GM21619 (cell line): ENCODE results near the gene SFXN5.
"Not testable (repeated sequence)": the region's sequence is repeated elsewhere in the genome, so short reads cannot be mapped to it uniquely, and the experiment has no call there.

Source experiments
- ATAC-seq: cut with Tn5 transposase; IDR thresholded peaks from one replicate; pipeline ENCODE4 v1.9.1; 2021; ENCODE audit not compliant: unreplicated experiment

The SFXN5 gene

DNA sequence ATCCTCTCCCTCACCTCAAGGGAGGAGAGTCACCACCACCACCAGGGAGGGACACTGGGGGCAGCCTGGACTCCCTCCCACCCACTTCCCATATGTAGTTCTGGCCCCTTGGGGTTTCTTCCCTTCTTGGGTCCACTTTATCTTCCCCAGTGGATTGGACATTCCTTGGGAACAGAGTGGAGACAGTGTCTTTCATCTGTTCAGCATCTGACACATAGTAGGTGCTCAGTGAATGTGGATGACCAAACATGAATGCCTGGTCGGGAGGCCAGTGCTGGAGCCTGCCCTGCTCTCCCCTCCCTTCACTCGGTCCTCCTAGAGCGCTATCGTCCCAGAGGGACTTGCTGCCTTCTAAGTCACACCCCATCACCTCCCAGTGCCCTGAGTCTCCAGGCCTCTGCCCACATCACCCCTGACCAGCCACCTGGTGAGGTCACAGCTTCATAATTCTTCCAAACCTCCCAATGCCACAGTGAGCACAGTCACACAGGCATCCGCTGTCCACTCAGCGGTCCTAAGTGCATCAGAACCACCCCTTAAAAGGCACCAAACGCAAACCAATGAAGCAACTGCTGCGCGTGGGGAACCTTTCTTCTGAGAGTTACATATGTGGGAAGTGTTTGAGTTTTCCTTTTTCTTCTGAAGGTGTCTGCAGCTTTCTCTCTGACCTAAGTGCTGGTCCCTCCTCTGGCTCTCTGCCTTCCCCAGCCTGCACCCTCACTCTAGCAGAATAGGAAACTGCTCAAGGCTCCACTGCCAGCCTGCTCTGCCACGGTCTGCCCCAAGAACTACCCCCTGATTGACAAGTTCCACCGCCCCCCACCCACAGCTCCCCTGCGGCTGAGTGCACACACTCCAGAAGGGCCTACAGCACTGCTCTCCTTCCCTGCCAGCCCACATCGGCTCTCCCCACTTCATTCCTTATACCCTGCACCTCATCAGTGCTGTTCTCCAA lies 7.2 kb upstream of the SFXN5 start:
- no peak for ATAC-seq

DNA sequence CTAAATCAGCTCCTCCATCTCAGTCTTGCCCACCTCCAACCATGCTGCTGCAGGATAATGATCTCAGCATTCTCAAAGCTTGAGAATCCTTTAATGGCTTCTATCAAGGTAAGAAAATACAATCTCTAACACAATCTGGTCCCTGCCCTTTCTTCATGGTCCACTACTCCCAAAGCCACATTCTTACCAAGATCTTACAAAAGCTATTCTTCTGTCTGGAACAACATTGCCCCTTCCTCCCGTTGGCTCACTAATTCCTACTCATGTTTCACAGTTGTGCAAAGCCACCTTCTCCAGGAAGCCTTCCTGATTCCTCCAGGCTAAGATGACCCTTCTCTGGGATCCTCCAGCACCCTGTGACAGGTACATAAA lies 5.9 kb upstream of the SFXN5 start:
- ATAC-seq, result no peak

DNA sequence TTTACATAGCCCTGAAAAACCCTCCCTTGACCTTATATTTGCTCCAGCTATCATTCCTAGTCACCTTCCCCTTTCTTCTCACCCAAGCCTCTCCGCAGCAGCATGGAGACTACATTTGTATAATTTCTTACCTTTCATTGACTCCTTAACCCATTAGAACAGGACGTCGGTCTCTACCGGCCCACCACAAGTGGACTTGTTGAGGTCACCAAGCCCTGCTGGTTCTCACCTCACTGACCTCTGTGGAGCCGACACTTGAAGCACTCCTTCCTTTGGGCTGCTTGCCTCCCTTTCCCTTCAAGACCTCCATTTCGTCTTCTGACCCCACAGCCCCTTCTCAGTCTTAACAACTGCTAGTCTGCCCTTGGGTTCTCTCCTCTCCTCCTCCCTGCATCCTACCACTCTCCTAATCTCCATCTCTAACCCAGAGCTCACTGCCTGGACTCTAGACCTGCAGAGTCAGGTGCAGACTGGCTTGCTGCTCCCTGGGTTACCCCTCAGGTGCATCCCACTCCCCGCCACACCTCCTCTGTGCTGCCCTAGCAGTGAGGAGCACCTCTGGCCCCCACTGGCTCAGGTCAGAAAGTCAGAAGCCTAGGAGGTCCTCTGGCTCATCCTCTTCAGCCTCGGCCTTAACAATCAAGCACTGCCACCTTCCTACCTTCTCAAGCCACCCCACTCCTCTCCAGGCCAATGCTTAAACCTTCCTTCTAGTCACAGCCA lies 5.3 kb upstream of the SFXN5 start:
- no peak for ATAC-seq

DNA sequence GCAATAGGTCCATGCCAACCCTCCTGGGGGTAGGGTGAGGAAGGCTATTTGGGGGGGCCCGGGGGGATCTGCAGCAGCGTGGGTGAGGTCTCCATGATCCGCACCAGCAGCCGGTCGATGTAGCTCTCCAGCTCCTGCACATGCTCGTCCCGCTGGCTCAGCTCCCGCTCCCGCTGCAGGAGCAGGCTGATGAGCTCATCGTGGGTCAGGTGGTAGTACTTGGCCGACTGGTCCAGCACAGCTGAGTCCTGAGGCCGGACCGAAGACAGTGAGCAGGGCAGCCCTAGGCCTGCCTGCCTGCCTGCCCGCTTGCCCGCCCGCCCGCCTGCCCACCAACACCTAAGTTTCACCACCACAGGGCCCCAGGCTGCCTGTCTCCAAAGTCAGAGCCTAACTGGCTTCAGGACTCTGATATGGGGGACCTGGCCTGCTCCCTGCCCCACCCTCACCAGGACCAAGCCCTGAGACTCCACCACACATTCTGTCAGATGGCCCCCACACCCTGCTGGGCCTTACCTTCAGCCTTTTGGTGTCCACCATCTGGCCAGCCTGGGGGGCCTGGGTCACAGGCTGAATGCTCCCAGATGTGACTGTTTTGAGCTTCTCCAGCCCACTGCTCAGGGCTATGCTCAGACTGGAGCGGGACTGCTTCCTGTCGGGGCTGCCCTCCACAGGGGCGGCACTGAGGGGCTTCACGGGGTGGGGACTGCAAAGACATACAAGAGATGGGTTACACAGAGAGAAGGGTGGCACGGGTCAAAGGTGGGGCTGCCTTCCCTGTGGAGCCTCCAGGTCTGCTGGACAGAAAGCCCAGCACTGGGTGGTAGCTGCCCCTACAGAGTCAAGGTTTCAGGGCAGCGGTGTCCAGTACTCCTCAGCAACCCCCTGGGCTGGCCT lies 4.2 kb upstream of the SFXN5 start:
- ATAC-seq, result no peak

DNA sequence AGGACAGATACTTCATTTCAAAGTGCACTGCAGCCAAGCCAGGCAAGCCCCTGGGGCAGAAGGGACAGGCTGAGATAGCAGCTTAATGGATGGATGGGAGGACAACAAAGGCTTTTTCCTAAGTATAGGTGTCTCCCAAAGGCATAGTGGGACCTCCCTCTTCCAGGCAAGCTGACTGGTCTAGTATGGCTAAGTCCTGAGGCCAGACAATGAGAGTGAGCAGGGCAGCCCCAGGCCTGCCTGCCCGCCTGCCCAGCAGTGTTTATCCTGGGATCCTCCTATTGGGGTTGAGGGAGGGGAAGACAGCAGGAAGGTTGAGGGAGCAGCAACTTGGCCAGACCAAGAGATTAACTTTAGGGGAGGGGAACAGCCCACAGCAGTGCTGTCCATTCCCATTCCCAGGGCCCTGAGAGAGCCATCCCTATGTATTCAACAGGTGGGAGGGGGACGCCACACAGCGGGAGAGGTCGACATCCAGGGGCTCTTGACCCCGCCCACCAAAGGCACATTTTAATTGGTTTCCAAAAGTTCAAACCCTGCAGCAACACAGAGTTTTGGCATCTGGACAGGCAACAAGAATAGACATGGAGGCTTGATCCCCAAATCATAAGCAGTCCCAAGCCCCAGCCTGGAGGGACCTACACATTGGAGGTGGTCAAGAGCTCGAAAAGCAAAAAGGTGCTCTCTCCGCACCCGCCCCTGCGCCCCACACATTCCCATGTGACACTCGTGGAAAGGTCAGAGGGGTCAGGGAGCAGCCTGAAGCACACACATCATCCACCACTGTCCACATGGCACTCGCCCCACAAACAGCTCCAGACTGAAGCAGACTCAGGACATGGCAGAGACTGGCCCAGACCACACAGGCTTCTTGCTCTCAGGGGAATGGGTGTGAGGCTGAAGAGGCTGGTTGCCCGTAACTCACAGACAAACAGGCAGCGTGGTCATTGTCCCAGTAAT lies 2.9 kb upstream of the SFXN5 start:
- no peak for ATAC-seq

DNA sequence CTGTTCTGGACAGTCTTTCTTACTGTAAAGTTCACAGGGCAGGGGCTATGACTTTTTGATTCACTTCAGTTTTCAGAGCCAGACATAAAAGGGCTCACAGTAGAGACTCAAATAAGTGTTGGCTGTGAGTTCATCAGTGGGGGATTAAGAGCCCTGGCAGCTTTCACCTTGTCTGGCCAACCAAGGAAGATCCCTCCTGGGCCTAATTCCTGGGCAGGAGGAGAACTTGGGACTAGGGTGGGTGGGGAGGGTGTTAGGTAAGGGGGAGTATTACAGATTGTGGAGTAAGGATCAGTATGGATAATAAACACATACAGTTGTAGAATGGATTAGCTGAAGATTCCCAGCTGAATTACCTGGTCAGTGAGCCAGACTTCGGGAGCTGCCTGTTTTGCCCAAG lies 904 bp upstream of the SFXN5 start:
- no peak for ATAC-seq

DNA sequence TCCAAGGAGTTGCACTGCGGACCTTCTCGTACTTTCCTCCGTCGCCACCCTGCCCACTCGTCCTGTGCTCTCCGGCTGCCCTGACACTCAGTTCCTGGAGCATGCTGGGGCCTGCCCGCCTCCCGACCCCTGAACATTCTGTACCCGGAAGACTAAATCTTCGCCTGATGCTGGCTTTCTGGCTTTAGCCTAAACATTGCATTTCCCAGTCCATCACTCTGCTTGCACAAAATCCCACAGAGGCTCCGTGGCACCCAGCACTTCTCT lies 550 bp upstream of the SFXN5 start:
- ATAC-seq, result peak; percentile 0

DNA sequence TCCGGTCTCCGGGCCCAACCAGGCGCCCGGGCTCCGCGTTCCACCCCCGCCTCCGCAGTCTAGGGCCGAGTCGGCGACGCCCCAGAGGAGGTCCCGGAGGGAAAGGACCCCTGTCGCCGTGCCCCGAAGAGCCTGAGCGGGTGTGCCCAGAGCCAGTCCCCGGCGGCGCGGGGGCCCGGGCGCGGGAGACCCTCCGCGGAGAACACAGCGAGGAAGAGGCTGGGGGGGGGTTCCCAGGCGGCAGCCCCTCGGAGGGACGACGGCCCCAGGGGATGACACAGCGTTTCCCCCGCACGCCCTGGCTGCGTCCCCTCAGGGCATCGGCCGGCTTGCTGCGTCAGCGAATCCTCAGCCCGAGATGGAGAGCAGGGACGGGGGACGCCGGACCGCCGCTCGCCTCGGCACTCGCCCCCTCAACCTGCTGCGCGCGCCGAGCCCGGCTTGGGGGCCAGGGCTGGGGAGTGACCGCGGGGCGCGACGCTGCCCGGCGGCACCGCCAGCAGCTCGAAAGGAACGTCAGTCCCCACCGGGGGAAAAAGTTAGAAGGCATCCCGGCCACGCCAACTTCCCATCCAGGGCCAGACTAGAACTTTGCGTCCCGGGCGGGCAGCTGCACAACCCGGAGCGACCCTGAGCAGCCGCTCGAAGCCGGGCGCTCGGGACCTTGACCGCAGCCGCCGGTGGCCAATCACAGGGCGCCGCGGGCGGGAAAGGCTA lies 711 bp downstream of the SFXN5 start:
- peak; percentile 14 for ATAC-seq

DNA sequence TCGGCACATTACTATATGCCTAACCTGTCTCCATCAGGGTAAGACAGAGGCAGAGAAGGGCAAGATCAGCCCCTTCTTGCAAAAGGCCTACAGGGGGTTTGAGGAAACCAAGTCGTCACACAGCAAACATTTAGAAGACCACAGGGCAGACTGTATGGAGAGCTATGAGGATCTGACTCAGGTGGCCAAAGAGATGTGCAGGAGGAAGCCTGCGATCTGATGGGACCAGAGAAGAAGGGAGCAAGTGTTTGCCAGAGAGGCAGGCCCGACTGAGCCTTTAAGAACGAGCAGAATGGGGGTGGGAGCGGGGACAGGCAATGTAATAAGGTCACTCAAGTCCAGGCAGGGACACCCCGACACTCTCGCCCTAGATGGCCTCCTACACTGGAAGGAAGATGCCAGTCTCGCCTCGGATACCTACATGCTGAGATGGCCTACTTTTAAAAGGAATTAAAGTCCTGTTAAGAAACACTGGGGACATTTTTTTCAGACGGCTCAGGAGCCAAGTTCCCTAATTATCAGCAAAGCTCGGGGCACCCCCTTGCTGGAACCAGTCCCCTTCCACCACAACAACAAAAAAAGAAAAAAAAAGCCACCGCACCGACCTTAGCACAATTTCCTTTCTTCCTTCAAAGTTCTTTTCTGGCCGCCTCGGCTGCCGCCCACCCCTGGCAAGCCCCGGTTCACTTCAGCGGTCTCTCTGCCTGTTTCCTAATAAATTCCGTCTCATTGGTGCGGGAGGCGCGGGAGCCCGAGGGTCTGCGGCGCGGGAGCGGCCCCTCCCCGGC lies 1.5 kb downstream of the SFXN5 start:
- no peak for ATAC-seq

DNA sequence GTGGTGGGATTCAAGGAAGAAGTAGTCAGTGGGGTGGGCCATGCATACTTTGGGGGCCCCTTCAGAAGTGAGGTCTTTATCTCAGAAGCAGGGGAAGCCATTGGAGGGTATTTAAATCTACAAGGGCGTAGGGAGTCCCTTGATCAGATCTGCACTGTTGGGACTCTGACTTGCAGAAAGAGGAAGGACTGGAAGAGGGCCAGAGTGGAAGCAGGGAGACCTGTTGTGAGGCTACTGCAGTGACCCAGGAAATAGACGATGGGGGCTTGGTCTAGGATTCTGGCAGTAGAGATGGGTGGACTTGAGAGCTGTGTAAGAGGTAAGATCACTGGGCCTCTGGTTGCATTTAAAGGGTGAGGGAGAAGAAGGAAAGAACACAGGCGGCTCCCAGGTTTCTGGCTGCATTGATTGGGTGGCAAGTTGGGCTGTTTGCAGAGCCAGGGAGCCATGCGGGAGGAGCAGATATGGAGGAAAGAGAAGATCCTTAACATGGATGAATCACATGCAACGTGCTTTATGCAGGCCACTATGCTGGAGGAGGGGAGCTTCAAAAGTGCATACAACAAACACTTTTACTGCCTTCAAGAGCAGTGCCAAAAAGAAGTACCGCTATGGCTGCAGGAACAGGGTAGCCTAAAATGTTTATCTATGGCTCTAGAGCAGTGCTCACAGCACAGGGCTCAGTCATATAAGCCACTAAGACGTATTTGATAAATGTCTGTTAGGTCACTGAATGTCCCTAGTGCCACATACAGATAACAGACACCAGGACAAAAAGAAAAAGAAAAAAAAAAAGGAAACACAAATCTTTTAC lies 2.3 kb downstream of the SFXN5 start:
- ATAC-seq, result no peak

DNA sequence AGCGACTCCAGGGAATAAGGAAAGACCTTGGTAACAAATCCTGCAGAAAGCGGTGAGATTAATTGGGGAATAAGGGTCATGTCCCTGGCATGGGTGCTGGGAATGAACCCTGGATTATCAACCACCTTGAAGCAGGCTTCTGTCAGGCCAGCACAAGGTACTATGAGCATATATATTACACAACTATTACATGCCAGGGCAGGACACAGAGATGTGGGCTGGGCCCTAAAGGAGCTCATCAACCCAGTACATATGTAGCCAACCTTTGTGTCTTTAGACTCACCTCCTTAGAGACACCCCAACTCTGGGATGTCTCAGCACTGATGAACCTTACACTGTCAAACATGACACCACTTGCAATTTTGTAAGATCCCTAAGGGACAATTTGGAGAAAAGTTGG lies 3.4 kb downstream of the SFXN5 start:
- ATAC-seq, result no peak

DNA sequence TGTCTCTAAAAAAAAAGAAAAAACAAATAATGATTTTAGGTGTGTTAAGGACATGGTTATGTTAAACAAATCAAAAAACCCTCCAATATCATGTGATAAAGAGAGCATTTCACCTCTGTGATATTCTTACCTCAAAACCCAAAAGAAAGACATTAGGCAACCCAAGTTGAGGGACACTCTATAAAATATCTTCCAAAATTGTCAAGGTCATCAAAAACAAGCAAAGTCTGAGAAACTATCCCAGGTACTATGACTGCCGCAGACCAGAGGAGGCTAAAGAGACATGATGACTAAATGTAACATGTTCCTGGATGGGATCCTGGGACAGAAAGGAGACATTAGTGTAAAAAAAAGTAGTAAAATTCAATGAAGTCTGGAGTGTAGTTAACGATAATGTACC lies 4.5 kb downstream of the SFXN5 start:
- no peak for ATAC-seq

DNA sequence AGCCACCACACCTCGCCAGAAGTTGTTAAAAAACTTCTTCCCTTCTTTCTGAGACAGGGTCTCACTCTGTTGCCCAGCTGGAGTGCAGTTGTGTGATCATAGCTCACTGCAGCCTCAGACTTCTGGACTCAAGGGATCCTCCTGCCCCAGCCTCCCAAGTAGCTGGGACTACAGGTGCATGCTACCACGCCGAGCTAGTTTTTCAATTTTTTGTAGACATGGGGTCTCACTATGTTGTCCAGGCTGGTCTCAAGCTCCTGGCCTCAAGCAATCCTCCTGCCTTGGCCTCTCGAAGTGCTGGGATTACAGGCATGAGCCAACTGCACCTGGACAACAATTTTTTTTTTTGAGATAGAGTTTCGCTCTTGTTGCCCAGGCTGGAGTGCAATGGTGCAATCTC lies 6.4 kb downstream of the SFXN5 start:
- ATAC-seq, result not testable (repeated sequence)

DNA sequence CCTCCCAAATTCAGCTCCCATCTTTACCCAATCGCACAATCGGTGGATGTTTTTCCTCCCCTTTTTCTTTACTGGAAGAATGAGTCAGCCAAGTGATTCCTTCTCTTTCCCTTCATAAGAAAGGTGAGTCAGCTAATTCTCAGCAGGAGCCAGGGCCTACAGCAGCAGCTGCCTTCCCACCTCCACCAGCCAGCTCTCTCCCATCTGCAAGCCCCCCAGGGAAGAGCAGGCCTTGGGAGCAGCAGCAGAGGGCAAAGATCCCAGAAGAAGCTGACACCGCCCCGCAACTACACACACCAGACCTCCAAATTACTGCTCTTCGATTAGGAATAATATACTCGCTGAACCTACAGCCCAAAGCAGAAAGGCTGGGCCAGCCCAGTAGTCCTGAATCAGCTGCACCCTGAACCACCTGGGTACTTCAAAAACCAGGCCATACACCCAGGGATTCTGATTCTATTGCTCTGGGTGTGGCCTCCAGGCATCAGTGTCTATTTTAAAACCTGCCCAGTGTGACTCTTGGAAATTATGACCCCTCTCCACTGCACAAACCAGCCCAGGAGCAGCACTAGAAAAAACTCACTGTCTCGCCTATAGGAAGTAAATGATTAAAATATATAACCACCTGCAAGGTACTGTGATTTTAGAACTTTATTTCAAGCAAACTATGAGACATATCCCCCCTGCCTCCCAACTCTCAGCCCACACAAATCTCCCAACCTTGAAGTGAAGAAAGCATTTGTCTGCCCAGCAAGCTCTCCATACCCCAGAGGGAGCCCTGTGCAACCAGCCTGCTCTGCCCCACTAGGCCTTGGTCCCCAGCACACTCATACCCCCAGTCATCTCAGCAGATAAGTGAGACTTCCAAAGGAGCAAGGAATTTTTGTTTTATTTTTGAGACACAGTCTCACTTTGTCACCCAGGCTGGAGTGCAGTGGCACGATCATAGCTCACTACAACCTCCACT lies 7.3 kb downstream of the SFXN5 start:
- ATAC-seq, result no peak

DNA sequence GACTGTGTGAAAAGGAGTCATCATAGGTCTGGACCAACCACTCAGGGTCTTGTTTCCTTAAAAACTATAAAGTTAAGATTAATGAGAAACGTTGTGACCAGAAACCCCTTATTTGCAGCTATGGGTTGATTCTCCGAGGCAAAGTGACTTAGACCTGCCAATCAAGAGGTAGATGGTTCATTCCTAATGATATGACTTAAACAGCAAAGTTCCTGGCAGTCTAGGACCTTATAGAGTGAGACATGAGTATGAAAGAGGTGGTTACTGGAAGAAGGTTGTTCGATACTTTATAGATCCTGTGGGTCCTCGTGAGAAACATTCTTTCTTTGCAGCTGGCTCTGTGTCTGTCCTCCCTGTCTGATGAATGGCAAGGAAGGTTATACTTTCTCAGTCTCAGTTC lies 8.0 kb downstream of the SFXN5 start:
- ATAC-seq, result no peak

DNA sequence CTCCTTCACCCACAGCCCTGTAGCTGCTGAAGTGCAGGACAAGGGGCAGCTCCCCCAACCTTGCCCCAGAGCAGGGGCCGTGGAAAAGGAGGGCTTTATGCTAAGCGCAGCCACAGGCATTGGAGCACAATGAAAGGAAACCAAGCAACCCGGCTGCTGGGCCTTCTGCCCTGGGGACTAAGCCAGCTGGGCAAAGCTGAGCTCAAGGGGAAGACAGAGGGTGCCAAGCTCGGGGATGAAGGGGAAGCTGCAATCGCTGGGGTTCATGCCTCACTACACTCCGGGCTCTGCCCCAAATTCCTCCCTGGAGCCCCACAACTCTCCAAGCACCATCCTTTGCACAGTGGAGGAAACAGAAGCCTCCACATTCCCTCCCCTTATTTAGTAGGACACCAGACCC lies 12.4 kb downstream of the SFXN5 start:
- ATAC-seq, result no peak

DNA sequence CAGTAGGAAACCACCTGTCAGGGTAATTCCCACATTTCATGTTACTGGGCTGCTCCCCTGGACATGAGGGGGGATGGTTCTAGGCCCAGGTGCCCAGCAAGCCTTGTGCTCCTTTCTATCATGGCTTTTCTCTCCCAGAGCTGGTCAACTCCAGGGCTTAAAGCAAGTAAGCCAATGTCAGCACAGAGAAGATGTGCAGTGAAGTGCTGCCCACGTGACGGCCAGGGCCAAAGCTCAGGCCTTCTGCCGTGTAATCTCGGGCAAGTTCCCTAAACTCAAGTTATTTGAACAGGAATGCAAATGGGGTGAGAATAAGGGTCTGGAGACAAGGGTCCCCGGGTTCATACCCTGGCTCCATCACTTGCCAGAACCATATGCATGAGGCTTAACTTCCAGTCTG lies 16.5 kb downstream of the SFXN5 start:
- ATAC-seq, result no peak
